A673 (cell line): Measurements from ENCODE around the gene LIN7B. TPM values are rescaled to one million over a fixed set of nuclear protein-coding genes. Genes with fewer than 3 reads are reported as not detected.
"Not testable (repeated sequence)": the region's sequence is repeated elsewhere in the genome, so short reads cannot be mapped to it uniquely, and the experiment has no call there.

Experiments used
- BruUV-seq: library from RNA; stranded (reverse); fragments of 400-500 nt; replicated peaks from 2 replicates; lab custom pipeline; 2021; lab: Mats Ljungman, UMichigan
- CTCF ChIA-PET: fragments of 300-600 bp; sonication (Branson Sonifier 250); formaldehyde crosslinking; loops from one replicate; lab custom pipeline; 2022; ENCODE audit warnings: antibody characterized with exemption; lab: Charles Lee
- POLR2A ChIA-PET: fragments of 300-600 bp; sonication (Branson Sonifier 250); formaldehyde crosslinking; loops from one replicate; lab custom pipeline; 2022; ENCODE audit warnings: antibody characterized with exemption; ENCODE audit not compliant: low non-redundant PET; lab: Charles Lee
- DNase-seq: peaks from one replicate; pipeline ENCODE4 v3.0.0-alpha.2; 2015; ENCODE audit warnings: low spot score
- H3K27ac ChIP-seq: fragments of 200-600 bp; sonication (generic); 2 replicates; pipeline ENCODE4 v1.5.1; 2016; ENCODE audit warnings: mixed run types, low read depth, mild to moderate bottlenecking, mixed read lengths, antibody characterized with exemption, low read length; ENCODE audit not compliant: poor library complexity, severe bottlenecking
- H3K27me3 ChIP-seq: fragments of 200-600 bp; sonication (generic); replicated peaks from 2 replicates; pipeline ENCODE4 v1.6.1; 2017; ENCODE audit warnings: mixed run types, low read depth, mild to moderate bottlenecking, mixed read lengths, antibody characterized with exemption, low read length; ENCODE audit not compliant: insufficient read depth, poor library complexity
- H3K36me3 ChIP-seq: fragments of 200-600 bp; sonication (generic); 2 replicates; pipeline ENCODE4 v1.6.1; 2016; ENCODE audit warnings: mixed run types, mild to moderate bottlenecking, mixed read lengths, antibody characterized with exemption, low read length; ENCODE audit not compliant: insufficient read depth, poor library complexity, severe bottlenecking
- H3K4me1 ChIP-seq: fragments of 200-600 bp; sonication (generic); 2 replicates; pipeline ENCODE4 v1.6.1; 2017; ENCODE audit warnings: mixed run types, mild to moderate bottlenecking, mixed read lengths, antibody characterized with exemption, low read length; ENCODE audit not compliant: insufficient read depth, poor library complexity, severe bottlenecking
- H3K4me3 ChIP-seq: fragments of 200-600 bp; sonication (generic); 2 replicates; pipeline ENCODE4 v1.5.1; 2016; ENCODE audit warnings: low read depth, mixed run types, mild to moderate bottlenecking, mixed read lengths, low read length; ENCODE audit not compliant: poor library complexity, severe bottlenecking
- H3K9me3 ChIP-seq: fragments of 200-600 bp; sonication (generic); 2 replicates; pipeline ENCODE4 v1.6.1; 2016; ENCODE audit warnings: mixed run types, low read depth, mild to moderate bottlenecking, mixed read lengths, antibody characterized with exemption, low read length; ENCODE audit not compliant: poor library complexity, severe bottlenecking
- CTCF ChIP-seq: fragments of 300-800, 200-600 bp; sonication (generic); conservative IDR thresholded peaks from 2 replicates; pipeline ENCODE4 v1.5.1; 2017; ENCODE audit warnings: low read depth, mild to moderate bottlenecking, antibody characterized with exemption, low read length, moderate library complexity, mixed read lengths
- EZH2 ChIP-seq: fragments of 200-600 bp; sonication (generic); IDR thresholded peaks from 2 replicates; pipeline ENCODE4 v1.6.1; 2017; ENCODE audit warnings: borderline replicate concordance, low read depth, mild to moderate bottlenecking, mixed read lengths, antibody characterized with exemption, low read length; ENCODE audit not compliant: poor library complexity, severe bottlenecking
- intact Hi-C: fragments of 100-400 bp; cut with micrococcal nuclease; formaldehyde crosslinking; loops from one replicate; pipeline ENCODE4 v1.10.0; 2022; ENCODE audit not compliant: unreplicated experiment
- total RNA-seq: library from RNA; stranded (reverse); gene quantifications from 2 replicates; pipeline ENCODE4 v1.2.3, GENCODE V29; 2021

Gene LIN7B
- total RNA-seq, 1 experiment from 2014 or later = 19.9 TPM

- H3K9me3 ChIP-seq, POLR2A ChIA-PET, BruUV-seq, intact Hi-C loops, H3K36me3 ChIP-seq, H3K4me1 ChIP-seq, H3K27ac ChIP-seq, H3K4me3 ChIP-seq: not testable (repeated sequence)
- peak; percentile 56 for TF ChIP-seq CTCF
- CTCF ChIA-PET = interaction anchor here (1.1 to 1.3 kb wide), 3 partner anchors 23 to 150 kb away, joined by 3 to 4 read pairs (median 4); no protein-coding TSS in a partner anchor
- peaks cover 24% of the 10 kb centered on the region for H3K27me3 ChIP-seq
- DNase-seq = peak; percentile 49
Measured at GRCh38 chr19:49074869-49075268, 39.3 kb upstream of the LIN7B start.

- intact Hi-C loops = no loop called here
- DNase-seq = no peak
- Histone ChIP-seq H3K27ac (no peak overlapping the region), H3K9me3 (no peaks in the 10 kb centered on the region), H3K4me3 (no peak overlapping the region), H3K27me3 (no peaks in the 10 kb centered on the region), H3K4me1 (peaks cover 5% of the 10 kb centered on the region), H3K36me3 (no peaks in the 10 kb centered on the region)
- ChIA-PET POLR2A (no interaction called here), CTCF (no interaction called here)
- no TSS peak for BruUV-seq
- TF ChIP-seq CTCF (no peak), EZH2 (no peak)
Measured at GRCh38 chr19:49080392-49080791, 33.8 kb upstream of the LIN7B start.

- CTCF ChIA-PET = no interaction called here
Measured at GRCh38 chr19:49081273-49081672, 32.9 kb upstream of the LIN7B start.

More at GRCh38 chr19:49081273-49081672, 32.9 kb upstream of the LIN7B start:
- intact Hi-C loops = no loop called here
- no peaks in the 10 kb centered on the region for H3K36me3 ChIP-seq
- POLR2A ChIA-PET = no interaction called here
- no peak overlapping the region for H3K27ac ChIP-seq
- no peaks in the 10 kb centered on the region for H3K9me3 ChIP-seq
- peaks cover 5% of the 10 kb centered on the region for H3K4me1 ChIP-seq
- no peak for DNase-seq
- no peak for TF ChIP-seq EZH2
- no peak for TF ChIP-seq CTCF
- H3K4me3 ChIP-seq = no peak overlapping the region
- BruUV-seq = no TSS peak
- no peaks in the 10 kb centered on the region for H3K27me3 ChIP-seq
